ENCODE results near the gene CRADD. TPM values are rescaled to one million over a fixed set of nuclear protein-coding genes. Genes with fewer than 3 reads are reported as not detected.

CRADD gene
- polyA plus RNA-seq, 12 donors: 8.0 to 26.4 (median 14.1) TPM; not detected in 1

DNA sequence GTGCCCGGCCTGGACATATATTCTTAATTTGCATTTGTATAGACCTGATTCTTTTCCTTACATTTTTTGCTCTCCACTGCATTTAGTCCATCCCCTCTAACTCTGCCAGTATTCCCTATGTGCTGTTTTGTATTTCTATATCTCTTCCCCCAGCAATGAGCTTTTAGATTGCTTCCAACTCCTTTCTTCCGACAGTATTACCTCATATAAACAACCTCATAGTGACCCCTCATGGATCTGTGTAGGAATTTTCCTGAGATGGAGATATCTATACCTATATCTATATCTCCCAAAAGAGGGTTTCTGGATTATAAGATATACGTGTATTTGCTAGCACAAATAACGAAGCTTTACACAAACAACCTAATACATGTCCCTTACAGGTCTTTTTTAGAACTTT, 161.9 kb downstream of the CRADD start:
- no peak for DNase-seq

DNA sequence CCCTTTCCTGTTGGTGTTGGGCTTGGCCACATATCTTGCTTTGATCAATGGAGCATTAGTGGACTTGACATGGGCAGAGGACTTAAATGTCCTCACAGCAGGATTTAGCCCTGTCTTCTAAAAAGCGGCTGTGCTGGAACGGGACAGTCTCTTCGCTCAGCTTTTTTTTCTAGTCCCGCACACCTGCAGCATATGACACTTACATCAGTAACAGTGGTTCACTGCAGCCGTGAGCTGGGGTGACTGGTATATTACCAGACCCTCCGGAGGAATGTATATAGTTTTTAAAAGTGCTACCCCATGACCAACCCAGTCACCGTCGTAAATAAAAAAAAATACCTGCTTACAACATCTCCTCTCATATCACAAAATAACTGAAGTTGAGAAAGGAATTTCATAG, 164.5 kb downstream of the CRADD start:
- DNase-seq: no peak

DNA sequence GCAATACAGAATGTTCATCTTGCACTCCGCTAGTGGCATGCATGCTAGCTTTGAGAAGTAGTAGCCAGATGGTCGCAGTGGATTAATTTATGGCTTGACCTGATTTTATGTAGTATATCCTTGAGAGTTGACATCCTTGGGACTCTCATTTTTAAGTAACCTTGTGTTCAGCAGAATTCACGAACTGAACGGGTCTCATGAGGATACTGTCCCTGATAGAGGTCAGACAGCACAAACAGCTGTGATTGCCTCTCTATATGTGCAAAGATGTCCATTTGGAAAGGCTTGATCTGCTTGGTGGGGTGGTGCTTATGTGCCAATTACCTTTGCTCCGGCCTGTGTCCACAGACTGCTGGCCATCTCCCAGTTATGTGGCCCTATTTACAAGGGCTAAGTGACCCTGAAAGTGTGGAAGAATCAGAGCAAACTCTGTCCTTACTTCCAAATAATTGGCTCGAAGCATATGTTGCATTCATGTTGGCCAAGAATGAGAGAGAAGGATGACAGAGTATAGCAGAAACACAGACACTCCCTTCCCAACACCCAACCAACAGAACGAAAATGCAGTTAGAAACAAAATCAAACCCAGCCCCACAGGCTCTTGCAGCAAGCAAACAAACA, 167.1 kb downstream of the CRADD start:
- DNase-seq: peak; percentile 66

DNA sequence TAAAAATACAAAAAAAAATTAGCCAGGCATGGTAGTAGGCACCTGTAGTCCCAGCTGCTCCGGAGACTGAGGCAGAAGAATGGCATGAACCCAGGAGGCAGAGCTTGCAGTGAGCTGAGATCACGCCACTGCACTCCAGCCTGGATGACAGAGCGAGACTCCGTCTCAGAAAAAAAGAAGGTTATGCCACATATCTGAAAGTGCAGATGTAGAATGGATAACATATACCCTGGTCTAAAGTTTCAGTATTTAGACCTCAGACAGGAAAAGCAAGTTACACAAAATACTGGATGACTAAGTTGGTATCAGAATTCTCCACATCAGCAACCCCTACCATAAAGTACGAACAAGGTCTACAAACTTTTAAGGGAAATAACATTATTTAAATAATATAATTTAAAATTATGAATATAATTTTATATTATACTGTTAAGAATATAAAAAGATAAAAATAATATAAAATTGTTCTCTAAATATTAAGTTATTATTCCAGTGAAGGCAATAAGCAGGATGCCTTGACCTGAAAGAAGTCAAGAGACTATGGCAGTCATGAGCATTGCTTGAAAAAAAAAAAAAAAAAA, 169.9 kb downstream of the CRADD start:
- DNase-seq: no peak

DNA sequence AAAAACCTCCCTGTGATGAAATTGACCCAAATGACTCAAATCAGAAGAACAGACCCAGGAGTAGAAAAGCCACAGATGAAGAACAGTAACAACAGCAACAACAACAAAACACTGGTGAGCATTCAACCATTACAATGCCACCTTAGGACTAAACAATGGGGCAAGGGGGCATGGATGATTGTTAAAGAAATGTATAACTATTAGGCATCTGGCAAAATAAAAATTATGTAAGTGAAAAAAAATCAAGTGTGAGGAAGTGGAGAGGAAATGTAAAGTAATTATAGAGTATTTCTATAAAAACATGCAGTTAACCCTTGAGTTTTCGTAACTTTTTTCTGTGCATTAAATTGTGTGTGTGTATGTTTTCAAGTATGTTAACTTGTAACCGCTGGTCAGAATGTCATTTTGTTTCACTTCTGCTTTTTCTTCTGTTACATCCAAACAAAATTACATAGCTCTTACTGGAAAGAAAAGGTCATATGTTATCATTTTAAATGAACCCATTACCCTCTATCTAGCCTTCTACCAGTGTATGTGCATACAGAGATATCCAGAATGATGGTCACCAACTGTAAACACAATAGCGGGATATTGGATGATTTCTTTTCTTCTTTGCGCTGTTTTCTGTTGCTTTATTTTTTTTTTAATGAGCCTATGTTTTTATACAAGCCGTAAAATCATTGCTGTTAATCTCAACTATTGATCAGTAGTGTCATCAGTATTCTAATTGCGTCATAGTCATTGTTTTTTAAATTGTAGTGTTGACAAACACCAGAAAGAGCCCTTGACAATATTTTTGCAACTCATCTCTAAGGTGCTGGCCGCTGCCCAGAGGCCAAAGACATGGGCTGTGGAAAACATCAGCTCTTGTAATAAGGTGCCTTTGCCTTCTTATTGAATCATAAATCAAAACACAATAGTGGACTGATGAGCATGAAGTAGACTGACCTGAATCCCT, 170.6 kb downstream of the CRADD start:
- DNase-seq: no peak

DNA sequence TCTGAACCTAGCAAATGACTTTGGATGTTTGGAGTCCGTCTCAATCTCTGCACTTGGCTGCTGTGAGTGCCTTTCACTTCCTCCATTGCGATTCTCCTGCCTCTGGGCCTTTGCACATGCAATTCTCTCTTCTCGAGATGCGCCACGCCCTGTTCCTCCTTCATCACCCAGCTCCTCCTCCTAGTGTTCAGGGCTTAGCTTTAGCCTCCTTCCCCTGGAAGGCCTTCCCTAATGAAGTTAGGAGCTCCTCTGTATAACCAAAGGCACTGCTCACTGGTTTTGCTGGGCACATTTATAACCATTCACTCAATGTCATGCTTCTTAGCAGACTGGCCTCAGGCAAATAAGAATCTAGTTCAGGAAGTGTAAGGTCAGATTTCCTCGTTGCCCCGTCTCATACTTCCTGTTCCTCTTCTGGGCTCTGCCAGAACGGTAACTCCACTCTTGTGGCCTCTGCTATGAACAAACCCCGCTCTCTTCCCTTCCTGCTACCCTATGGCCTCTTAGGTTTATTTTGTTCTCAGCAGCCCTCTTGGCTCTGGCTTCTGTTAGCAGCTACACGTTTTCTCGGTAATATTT, 171.4 kb downstream of the CRADD start:
- DNase-seq: no peak

DNA sequence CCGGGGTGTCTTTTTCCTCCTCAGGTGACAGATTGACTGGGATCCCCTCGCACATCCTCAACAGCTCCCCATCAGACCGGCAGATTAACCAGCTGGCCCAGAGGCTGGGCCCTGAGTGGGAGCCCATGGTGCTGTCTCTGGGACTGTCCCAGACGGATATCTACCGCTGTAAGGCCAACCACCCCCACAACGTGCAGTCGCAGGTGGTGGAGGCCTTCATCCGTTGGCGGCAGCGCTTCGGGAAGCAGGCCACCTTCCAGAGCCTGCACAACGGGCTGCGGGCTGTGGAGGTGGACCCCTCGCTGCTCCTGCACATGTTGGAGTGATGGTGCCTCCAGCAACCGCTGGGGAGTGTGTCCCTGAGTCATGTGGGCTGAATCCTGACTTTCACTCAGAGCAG, 172.8 kb downstream of the CRADD start:
- DNase-seq: no peak

DNA sequence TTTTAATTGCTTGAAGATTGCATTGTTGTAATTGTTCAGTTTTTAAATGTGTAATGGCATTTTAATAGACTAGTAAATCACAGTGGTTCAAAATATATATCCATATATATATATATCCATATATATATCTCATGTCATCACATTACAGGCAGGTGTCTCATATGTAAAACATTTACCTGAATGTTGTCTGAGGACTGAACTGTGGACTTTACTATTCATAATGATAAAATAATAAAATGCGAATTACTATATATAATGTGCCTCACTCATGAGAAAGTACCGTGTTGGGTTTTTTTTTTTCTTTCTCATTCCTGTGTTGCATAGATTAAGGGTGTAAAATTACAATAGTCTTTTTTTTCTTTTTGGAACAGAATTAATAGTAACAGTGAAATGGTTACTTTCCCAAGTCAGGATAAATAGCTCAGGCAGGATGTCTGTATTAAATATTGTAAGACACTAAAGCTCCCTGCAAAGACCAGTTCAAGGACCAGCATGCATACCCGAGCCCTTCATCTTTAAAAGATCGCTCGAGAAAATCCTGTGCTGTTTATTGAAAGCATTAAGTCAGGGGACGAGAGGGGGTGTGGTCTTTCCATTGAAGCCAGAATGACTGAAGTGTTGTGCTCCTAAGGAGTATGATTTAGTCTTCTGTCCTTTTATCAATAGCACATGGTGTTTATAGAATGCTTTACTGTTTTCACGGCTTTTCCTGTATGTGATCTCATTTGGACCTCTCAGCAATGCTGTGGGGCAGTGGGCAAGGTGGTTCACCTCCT, 173.5 kb downstream of the CRADD start:
- DNase-seq: no peak

DNA sequence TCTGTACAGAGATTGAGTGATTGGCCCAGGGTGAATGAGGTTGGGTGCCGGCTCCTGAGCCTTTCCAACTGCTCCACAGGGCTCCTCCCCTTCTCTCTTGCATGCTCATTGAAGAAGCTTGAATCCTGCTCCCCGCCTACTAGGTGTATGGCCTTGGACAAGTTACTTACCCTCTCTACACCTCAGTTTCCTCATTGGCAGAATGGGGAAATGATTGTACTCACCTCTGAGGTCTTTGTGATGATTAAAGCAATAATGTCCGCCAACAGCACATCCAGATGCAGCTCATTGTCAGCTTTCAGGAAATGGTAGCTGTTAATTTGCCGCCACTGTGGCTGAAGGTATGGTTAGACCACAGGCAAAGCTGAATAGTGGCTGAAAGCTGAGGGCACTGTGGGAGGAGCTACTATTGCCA, 174.1 kb downstream of the CRADD start:
- no peak for DNase-seq

DNA sequence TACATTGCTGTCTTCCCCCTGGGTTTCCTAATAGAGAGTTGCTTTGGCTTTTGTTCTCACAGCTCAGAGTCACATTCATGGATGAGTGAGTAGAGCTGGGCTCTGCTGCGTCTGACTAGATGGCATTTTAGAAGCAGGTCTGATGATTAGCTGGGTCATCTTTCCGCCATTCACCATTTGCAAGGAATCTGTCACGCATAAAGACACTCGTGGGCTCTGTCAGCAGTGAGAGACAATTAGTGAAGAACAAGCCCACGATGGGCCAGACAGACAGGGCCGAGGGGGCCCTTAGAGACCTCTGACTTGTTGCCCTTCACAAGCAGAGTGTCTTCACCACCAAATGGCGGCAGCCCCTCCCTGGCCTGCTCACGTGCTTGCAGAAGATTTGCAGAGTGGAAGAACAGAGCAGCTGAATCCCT, 175.0 kb downstream of the CRADD start:
- DNase-seq: no peak

DNA sequence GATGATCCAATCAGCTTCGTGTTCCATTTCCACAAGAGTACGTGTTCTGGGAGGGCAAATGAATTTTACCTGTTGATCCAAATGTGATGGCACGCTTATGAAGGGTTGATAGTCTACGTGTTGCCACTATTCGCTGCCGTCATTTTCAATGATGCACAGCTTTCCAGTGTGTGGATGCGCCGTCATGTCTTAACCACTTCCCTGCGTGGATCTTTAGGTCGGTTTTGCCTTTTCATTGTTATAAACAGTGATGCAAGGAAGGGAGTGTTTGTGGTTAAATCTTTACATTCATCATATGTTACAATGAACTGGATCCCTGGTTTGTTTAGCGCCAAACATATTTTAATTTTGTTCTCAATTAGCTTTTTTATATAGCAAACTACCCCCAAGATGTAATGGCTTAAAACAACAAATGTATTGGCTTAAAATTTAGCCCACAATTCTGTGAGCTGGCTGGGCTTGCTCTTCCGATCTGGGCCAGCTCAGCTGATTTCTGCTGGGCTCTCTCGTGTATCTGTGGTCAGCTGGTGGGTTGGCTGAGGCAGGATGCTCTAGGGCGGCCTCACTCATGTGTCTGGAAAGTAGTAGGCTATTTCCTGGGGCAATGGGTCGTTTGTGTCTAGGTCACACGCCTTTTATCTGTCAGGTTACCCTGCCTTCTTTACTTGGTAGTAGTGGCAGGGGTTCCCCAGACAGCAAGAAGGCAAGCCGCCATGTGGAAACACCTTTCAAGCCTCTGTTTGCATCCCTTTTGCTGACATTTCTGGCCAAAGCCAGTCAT, 176.7 kb downstream of the CRADD start:
- no peak for DNase-seq

DNA sequence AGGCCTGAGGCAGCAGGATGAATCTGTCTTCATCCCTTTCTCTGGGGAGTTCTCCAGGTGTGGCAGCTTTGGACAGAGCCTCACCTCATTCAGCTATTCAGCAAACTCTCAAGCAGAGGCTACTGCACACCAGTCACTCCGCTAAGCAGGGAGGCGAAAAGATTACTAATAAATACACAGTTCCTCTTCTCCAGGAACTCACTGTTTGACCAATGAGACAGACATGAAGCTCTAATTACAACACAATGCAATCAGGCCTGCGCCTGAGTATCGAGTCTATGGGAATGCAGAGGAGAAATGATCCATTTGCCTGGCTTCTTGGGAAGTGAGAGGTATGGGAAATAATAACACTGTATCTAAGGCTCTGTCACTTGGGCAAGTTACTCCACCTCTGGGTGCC, 178.1 kb downstream of the CRADD start:
- no peak for DNase-seq

DNA sequence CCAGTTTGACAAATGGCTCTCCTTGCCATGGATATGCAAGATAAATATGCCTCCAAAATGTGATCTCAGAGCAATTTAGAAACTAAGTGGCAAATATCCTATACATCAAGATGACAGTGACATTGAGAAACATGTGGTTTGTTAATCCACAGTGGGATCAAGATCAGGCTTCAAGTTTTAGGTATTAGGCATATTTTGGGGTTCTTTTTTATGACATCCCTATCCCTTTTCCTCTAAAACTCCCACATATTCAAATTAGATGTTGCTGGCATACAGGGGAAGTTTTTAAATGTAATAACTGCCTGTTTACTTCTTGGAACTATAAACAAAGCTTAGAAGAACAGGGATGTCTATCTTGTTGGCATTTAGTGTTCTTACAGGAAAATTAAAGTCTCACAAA, 179.4 kb downstream of the CRADD start:
- no peak for DNase-seq

DNA sequence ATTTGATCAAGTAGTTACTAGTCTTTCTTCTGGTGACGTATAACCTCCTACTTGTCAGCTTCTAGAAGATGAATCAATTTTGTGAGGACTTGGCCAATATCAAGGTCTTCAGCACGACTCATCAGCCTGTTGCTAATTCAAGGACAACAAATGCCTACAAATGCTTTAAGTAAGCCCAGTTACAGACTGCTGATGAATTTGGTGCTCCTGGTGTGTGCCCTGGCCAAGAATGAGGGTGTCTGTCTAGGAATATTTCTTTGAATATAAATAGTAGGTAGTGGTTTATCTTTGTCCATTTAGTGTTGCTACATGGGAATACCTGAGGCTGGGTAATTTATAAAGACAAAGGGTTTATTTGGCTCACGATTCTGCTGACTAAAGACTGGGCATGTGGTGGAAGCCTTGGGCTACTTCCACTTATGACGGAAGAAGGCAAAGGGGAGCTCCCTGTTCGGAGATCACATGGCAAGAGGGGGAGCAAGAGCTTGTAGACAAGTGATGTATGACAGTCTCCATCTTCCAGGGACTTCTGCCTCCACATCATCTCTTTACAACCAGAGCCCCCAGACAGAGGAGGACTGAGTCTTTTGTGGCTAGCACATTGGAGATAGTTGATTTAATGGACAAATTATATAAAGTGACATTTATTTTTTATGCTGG, 180.2 kb downstream of the CRADD start:
- no peak for DNase-seq

DNA sequence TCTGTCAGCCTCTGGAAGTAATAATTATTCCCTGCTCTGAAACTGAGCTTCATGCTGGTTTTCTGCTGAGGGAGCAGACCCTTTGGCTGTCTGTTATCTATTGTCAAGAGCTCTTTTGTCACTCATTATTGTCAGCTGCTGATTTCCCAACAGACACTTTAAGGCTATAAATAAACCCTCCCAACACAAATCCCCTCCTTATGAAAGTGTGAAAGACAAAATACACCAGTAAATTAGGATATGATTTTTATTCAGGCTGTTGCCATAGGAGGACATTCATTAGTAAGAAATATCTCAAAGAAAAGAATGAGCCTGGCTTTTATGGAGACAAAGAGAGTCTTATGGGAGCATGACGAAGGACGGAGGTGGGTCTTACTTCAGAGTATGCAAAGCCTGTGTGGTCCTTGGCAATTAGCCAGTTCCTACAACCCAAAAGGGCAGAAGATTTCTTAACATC, 180.8 kb downstream of the CRADD start:
- no peak for DNase-seq

DNA sequence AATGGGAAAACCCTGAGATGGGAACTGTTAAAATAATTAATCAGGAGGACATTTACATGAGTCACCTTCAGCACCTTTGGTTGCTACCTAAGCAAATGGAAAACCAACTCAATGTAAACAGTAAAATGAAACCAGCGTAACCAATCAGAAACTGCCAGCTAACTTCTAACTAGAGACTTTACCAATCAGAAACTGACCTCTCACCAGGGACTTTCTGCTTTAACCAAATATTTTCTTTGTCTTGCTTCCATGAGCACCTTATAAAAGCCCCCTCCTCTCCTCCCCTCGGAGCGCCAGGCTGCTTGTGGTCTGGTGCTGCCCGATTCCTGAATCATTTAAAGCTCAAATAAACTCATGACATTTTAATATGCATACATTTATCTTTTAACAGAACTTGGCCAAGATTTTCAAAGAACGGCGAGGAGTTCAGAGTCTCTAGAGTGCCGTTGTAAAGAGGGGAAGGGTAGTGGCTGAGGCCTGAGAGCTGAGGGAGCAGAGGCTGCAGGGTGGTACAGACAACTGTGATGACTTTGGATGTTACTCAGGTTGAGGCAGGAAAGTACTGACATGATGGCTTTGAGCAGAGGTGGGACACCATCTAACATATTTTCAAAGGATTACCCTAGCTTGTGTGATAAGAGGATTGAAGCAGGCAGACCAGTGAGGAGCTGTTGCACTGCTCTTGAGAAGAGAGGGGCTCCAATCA, 183.6 kb downstream of the CRADD start:
- no peak for DNase-seq

DNA sequence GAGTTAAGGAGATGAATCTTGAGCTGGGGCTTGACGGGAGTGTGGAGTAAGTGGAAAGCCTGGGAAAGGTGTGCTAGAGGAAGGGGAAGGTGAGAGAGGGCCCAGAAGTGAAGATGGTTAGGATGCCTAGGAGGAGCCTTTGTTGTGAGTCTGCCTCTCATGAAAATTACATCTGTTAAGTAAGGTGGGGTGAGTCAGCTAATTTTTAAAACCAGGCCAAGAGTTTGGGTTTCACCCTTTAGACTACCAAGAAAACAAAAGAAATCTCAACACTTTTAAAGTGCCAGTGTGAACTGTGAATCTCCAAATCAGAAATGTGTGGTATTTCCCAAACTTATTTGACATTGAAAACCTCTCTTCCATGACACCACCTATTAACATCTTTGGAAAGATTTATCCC, 185.2 kb downstream of the CRADD start:
- DNase-seq: no peak

DNA sequence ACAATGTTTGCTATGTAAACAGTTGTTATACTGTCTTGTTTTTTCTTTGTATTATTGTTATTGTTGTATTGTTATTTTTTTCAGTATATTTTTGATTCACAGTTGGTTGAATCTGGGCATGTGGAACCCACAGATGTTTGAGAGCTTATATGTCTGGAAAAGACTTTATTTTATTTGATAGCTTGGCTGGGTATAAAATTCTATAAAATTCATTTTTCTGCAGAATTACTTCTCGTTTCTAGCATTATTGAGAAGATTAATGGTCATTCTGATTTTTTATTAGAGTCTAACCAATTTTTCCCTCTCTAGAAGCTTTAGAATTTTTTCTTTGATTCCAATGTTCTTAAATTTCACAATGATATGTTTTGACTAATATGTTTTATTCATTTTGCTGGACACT, 188.6 kb downstream of the CRADD start:
- DNase-seq: no peak

DNA sequence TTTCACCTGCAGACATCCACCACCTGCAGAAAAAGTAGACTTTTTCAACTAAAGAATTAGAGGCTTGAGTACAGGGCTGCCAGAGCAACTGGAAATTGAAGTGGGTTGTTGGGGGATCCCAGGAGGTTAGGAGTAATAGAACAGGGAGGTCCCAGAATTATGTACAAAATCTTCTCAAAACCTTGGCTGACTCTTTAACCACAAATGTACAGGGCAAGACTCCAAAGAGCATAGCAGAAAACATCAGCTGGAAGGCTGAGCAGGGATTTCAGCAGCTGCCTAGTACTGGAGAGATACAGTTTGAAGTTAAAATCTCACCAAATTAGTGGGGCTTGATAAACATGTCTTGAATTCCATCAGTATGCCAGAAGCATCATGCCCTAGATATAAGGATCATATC, 191.6 kb downstream of the CRADD start:
- DNase-seq: peak; percentile 69

Measured in muscle of arm (tissue), 12 donors.